ENCODE measurements around the gene LYST.
A peak's percentile ranks its signal among the peaks of the same experiment; 100 is the strongest.

Gene LYST

GRCh38 chr1:235898126-235898525 is 31.4 kb upstream of the LYST start:
- TF ChIP-seq CTCF (conservative IDR thresholded peaks at IDR 0.05; ENCODE audit: low read length) = no peak
- peak; percentile 78 for DNase-seq (ENCODE audit: low read depth)
- H3K4me3 ChIP-seq (ENCODE audit: low read length) = no peak overlapping the region

- no peak for TF ChIP-seq CTCF (conservative IDR thresholded peaks at IDR 0.05; ENCODE audit: low read length)
- no peak for DNase-seq (ENCODE audit: low read depth)
- no peak overlapping the region for H3K4me3 ChIP-seq (ENCODE audit: low read length)
Measured at GRCh38 chr1:235893840-235894239, 27.1 kb upstream of the LYST start.

- H3K4me3 ChIP-seq (ENCODE audit: low read length) = no peak overlapping the region
- TF ChIP-seq CTCF (conservative IDR thresholded peaks at IDR 0.05; ENCODE audit: low read length) = no peak
- no peak for DNase-seq (ENCODE audit: low read depth)
Measured at GRCh38 chr1:235892734-235893413, 26.2 kb upstream of the LYST start.

- no peak for TF ChIP-seq CTCF (conservative IDR thresholded peaks at IDR 0.05; ENCODE audit: low read length)
- no peak for DNase-seq (ENCODE audit: low read depth)
- H3K4me3 ChIP-seq (ENCODE audit: low read length) = no peak overlapping the region
Measured at GRCh38 chr1:235892202-235892601, 25.5 kb upstream of the LYST start.

GRCh38 chr1:235888119-235888643 is 21.5 kb upstream of the LYST start:
- no peak for TF ChIP-seq CTCF (conservative IDR thresholded peaks at IDR 0.05; ENCODE audit: low read length)
- H3K4me3 ChIP-seq (ENCODE audit: low read length) = no peak overlapping the region
- no peak for DNase-seq (ENCODE audit: low read depth)

- no peak for TF ChIP-seq CTCF (conservative IDR thresholded peaks at IDR 0.05; ENCODE audit: low read length)
- no peak for DNase-seq (ENCODE audit: low read depth)
- H3K4me3 ChIP-seq (ENCODE audit: low read length) = no peak overlapping the region
Measured at GRCh38 chr1:235887676-235888075, 21.0 kb upstream of the LYST start.

- no peak overlapping the region for H3K4me3 ChIP-seq (ENCODE audit: low read length)
- no peak for TF ChIP-seq CTCF (conservative IDR thresholded peaks at IDR 0.05; ENCODE audit: low read length)
- DNase-seq (ENCODE audit: low read depth) = no peak
Measured at GRCh38 chr1:235885655-235886262, 19.1 kb upstream of the LYST start.

All from AG10803 (cell line).